GM21786 (cell line): ENCODE results near the gene CKAP4.

Source experiments
- ATAC-seq: cut with Tn5 transposase; IDR thresholded peaks from one replicate; pipeline ENCODE4 v1.9.1; 2021; ENCODE audit not compliant: unreplicated experiment

CKAP4 gene

GRCh38 chr12:106204312-106204711 is 43.5 kb downstream of the CKAP4 start:
- no peak for ATAC-seq

- no peak for ATAC-seq
Measured at GRCh38 chr12:106197906-106198623, 49.8 kb downstream of the CKAP4 start.

GRCh38 chr12:106195621-106196027 is 52.2 kb downstream of the CKAP4 start:
- no peak for ATAC-seq

GRCh38 chr12:106194351-106194750 is 53.5 kb downstream of the CKAP4 start:
- no peak for ATAC-seq

- no peak for ATAC-seq
Measured at GRCh38 chr12:106193394-106194215, 54.2 kb downstream of the CKAP4 start.

- ATAC-seq = no peak
Measured at GRCh38 chr12:106192659-106193393, 55.0 kb downstream of the CKAP4 start.

- no peak for ATAC-seq
Measured at GRCh38 chr12:106190581-106190980, 57.2 kb downstream of the CKAP4 start.

- ATAC-seq = no peak
Measured at GRCh38 chr12:106189341-106189740, 58.5 kb downstream of the CKAP4 start.

- no peak for ATAC-seq
Measured at GRCh38 chr12:106188256-106188655, 59.6 kb downstream of the CKAP4 start.
